K562 (cell line): ENCODE results near the gene MALRD1. TPM values are rescaled to one million over a fixed set of nuclear protein-coding genes. Genes with fewer than 3 reads are reported as not detected.

ENCODE experiments used
- ATAC-seq: fragments of 200-7000 bp; cut with Tn5 transposase; 3 replicates; pipeline ENCODE4 v1.9.1; 2020; ENCODE audit warnings: moderate library complexity
- BruUV-seq: library from RNA; stranded (reverse); fragments of 400-500 nt; replicated peaks from 2 replicates; lab custom pipeline; 2021; lab: Mats Ljungman, UMichigan
- CTCF ChIA-PET: fragments of 300-600 bp; formaldehyde crosslinking; extraction: SDS; loops from one replicate; lab custom pipeline; 2021; ENCODE audit warnings: low intra/inter-chr PET ratio; lab: Yijun Ruan, JAX
- POLR2A ChIA-PET: fragments of 300-600, 350-650 bp; sonication (Branson Sonifier 250); formaldehyde crosslinking; extraction: SDS; loops from one replicate; lab custom pipeline; 2021; ENCODE audit warnings: antibody characterized with exemption, inconsistent platforms; lab: Yijun Ruan, JAX
- DNase-seq, 4 experiments: peaks; one replicate each; pipeline versions ENCODE4 v3.0.0 to v3.0.0-alpha.2; 2011 to 2018; ENCODE audit warnings: low spot score in 3 of 4, mixed read lengths in 3 of 4; ENCODE audit errors: extremely low read depth in 1 of 4
- FAIRE-seq: peaks from 2 replicates; lab custom pipeline; 2011; peaks lifted over from hg19 to GRCh38; lab: Jason Lieb, UNC
- H2AFZ ChIP-seq: 2 replicates; pipeline ENCODE4 v1.6.0; 2011; ENCODE audit warnings: low read depth, low read length, control low read depth, inconsistent platforms
- H3K27ac ChIP-seq: fragments of 200-600 bp; 3 replicates; pipeline ENCODE4 v1.8.0; 2011; ENCODE audit warnings: low read depth, mild to moderate bottlenecking, control low read depth, inconsistent platforms, low read length, moderate library complexity, mixed read lengths; ENCODE audit errors: extremely low read depth
- H3K27me3 ChIP-seq, 2 experiments: fragments of 300-600 bp in 1 of 2; 2 replicates in 1 of 2; 3 replicates in 1 of 2; pipeline versions ENCODE4 v1.6.0 to v1.8.0; 2011; ENCODE audit warnings: inconsistent platforms in 2 of 2, low read length in 2 of 2, mild to moderate bottlenecking in 1 of 2, mixed read lengths in 1 of 2, moderate library complexity in 1 of 2; ENCODE audit not compliant: control insufficient read depth in 2 of 2, insufficient read depth in 2 of 2
- H3K36me3 ChIP-seq: fragments of 300-600 bp; 3 replicates; pipeline ENCODE4 v1.8.0; 2011; ENCODE audit warnings: mild to moderate bottlenecking, low read length, inconsistent platforms; ENCODE audit not compliant: control insufficient read depth, insufficient read depth
- H3K4me1 ChIP-seq, 2 experiments: fragments of 200-600 bp in 1 of 2; replicated peaks in 1 of 2; 2 replicates in 1 of 2; 3 replicates in 1 of 2; pipeline versions ENCODE4 v1.5.1 to v1.8.0; 2011; ENCODE audit warnings: inconsistent platforms in 2 of 2, low read length in 2 of 2, mild to moderate bottlenecking in 1 of 2, mixed read lengths in 1 of 2, moderate library complexity in 1 of 2; ENCODE audit not compliant: control insufficient read depth in 2 of 2, insufficient read depth in 2 of 2
- H3K4me2 ChIP-seq: 2 replicates; pipeline ENCODE4 v1.6.1; 2011; ENCODE audit warnings: low read length, control low read depth, inconsistent platforms, mixed read lengths; ENCODE audit not compliant: insufficient read depth
- H3K4me3 ChIP-seq: fragments of 200-600 bp; sonication (generic), shearing (Covaris generic); 2 replicates; pipeline ENCODE4 v1.5.1; 2016; ENCODE audit warnings: control low read depth, inconsistent platforms
- H3K79me2 ChIP-seq: fragments of 200-600 bp; 3 replicates; pipeline ENCODE4 v1.8.0; 2011; ENCODE audit warnings: low read length, inconsistent platforms; ENCODE audit not compliant: control insufficient read depth, insufficient read depth
- H3K9ac ChIP-seq, 2 experiments: 2 replicates each; pipeline versions ENCODE4 v1.6.0 to v1.6.1; 2011; ENCODE audit warnings: low read depth in 2 of 2, low read length in 2 of 2, control low read depth in 1 of 2, inconsistent platforms in 1 of 2, mild to moderate bottlenecking in 1 of 2, mixed read lengths in 1 of 2; ENCODE audit not compliant: insufficient read depth in 1 of 2
- H3K9me1 ChIP-seq: one replicate; pipeline ENCODE4 v1.6.0; 2011; ENCODE audit warnings: inconsistent platforms, mild to moderate bottlenecking, low read length, moderate library complexity; ENCODE audit not compliant: control insufficient read depth, insufficient read depth
- H3K9me3 ChIP-seq: replicated peaks from 2 replicates; pipeline ENCODE4 v1.5.1; 2011; ENCODE audit warnings: low read depth, low read length, inconsistent platforms; ENCODE audit not compliant: control insufficient read depth, insufficient read depth
- H4K20me1 ChIP-seq: replicated peaks from 2 replicates; pipeline ENCODE4 v1.6.1; 2011; ENCODE audit warnings: low read length, inconsistent platforms, mixed read lengths; ENCODE audit not compliant: control insufficient read depth, insufficient read depth
- AFF4 ChIP-seq: sonication (generic); formaldehyde crosslinking; IDR thresholded peaks from 2 replicates; pipeline ENCODE4 v1.8.0; 2023; ENCODE audit warnings: mild to moderate bottlenecking, missing genetic modification reagents
- ATF4 ChIP-seq: fragments of 450-650 bp; formaldehyde crosslinking; IDR thresholded peaks from 2 replicates; pipeline ENCODE4 v1.4.0; 2022; ENCODE audit warnings: mild to moderate bottlenecking, moderate library complexity
- ATF7 ChIP-seq: fragments of 450-650 bp; IDR thresholded peaks from 2 replicates; pipeline ENCODE4 v1.7.1; 2014; ENCODE audit warnings: mild to moderate bottlenecking, moderate library complexity
- BRCA1 ChIP-seq, 2 experiments: fragments of 450-650 bp in 1 of 2; sonication (generic) in 1 of 2; formaldehyde crosslinking in 1 of 2; IDR thresholded peaks; 2 replicates each; pipeline versions ENCODE4 v1.5.0 to v1.6.1; 2017 to 2020; ENCODE audit warnings: mild to moderate bottlenecking in 1 of 2, missing genetic modification reagents in 1 of 2
- COPS2 ChIP-seq: fragments of 450-650 bp; conservative IDR thresholded peaks from 2 replicates; pipeline ENCODE4 v1.6.1; 2016; ENCODE audit warnings: mild to moderate bottlenecking, moderate library complexity
- CREBBP ChIP-seq: IDR thresholded peaks from one replicate; pipeline ENCODE4 v1.6.1; 2012; ENCODE audit warnings: low read depth, mild to moderate bottlenecking, control low read depth, inconsistent platforms, low read length
- CTBP1 ChIP-seq: fragments of 450-650 bp; IDR thresholded peaks from 2 replicates; pipeline ENCODE4 v1.6.1; 2016; ENCODE audit warnings: borderline replicate concordance
- ERF ChIP-seq: fragments of 450-650 bp; formaldehyde crosslinking; IDR thresholded peaks from 2 replicates; pipeline ENCODE4 v1.4.0; 2020; ENCODE audit warnings: mild to moderate bottlenecking, mixed read lengths
- FOXK2 ChIP-seq, 2 experiments: fragments of 450-650 bp; IDR thresholded peaks in 1 of 2; conservative IDR thresholded peaks in 1 of 2; 2 replicates each; pipeline ENCODE4 v1.6.1; 2016; ENCODE audit warnings: low read depth in 2 of 2, mild to moderate bottlenecking in 1 of 2
- FOXM1 ChIP-seq, 2 experiments: fragments of 450-650 bp in 1 of 2; sonication (generic) in 1 of 2; formaldehyde crosslinking in 1 of 2; IDR thresholded peaks; 2 replicates each; pipeline versions ENCODE4 v1.6.1 to v1.9.0; 2017 to 2022; ENCODE audit warnings: low read depth in 2 of 2, mild to moderate bottlenecking in 2 of 2, missing genetic modification reagents in 1 of 2, moderate library complexity in 1 of 2
- HNRNPUL1 ChIP-seq: fragments of 200-400 bp; formaldehyde crosslinking; IDR thresholded peaks from 2 replicates; pipeline ENCODE4 v1.6.1; 2017; ENCODE audit warnings: low read length
- IRF2 ChIP-seq: sonication (generic); formaldehyde crosslinking; IDR thresholded peaks from 2 replicates; pipeline ENCODE4 v1.8.1; 2022; ENCODE audit warnings: mild to moderate bottlenecking, missing genetic modification reagents
- NR2C2 ChIP-seq, 2 experiments: fragments of 200-800 bp in 1 of 2; sonication (Bioruptor generic) in 1 of 2; sonication (generic) in 1 of 2; formaldehyde crosslinking in 1 of 2; IDR thresholded peaks; 2 replicates each; pipeline versions ENCODE4 v1.6.1 to v1.8.0; 2016 to 2022; ENCODE audit warnings: mild to moderate bottlenecking in 1 of 2, missing compliant biosample characterization in 1 of 2, missing genetic modification characterization in 1 of 2, missing genetic modification reagents in 1 of 2
- RBM15 ChIP-seq: fragments of 200-400 bp; formaldehyde crosslinking; IDR thresholded peaks from 2 replicates; pipeline ENCODE4 v1.6.1; 2018; ENCODE audit warnings: mild to moderate bottlenecking, low read length, moderate library complexity; ENCODE audit not compliant: insufficient read depth
- SMAD2 ChIP-seq: fragments of 150-350 bp; IDR thresholded peaks from 2 replicates; pipeline ENCODE4 v1.6.1; 2014; ENCODE audit warnings: low read depth, mild to moderate bottlenecking, low read length
- ZNF134 ChIP-seq: fragments of 250-450 bp; sonication (Bioruptor Pico); conservative IDR thresholded peaks from 2 replicates; pipeline ENCODE4 v1.4.0; 2020
- WGBS: fragments of 100-300 bp; shearing (Covaris generic); methylation state at CpG from one replicate; pipeline ENCODE4 v1.1.6; 2016; ENCODE audit warnings: low coverage, mixed read lengths; ENCODE audit not compliant: insufficient coverage; ENCODE audit errors: missing lambda C conversion rate; 5-methylcytosine and 5-hydroxymethylcytosine counted together
- in situ Hi-C: fragments of 300-500 bp; cut with MboI; formaldehyde crosslinking; loops from 4 replicates; pipeline ENCODE4 v1.15.0; 2018; ENCODE audit warnings: inconsistent platforms, mixed read lengths
- intact Hi-C: fragments of 100-400 bp; cut with micrococcal nuclease; formaldehyde crosslinking; loops from 2 replicates; pipeline ENCODE4 v1.14.2; 2022
- polyA plus RNA-seq, 8 experiments: library from polyadenylated mRNA; depleted of rRNA in 4 of 8; stranded (reverse) in 5 of 8; unstranded in 3 of 8; fragments of >200 nt; fragmentation: Nextera tagmentation in 2 of 8; fragmentation: Illumina TruSeq in 1 of 8; extraction: Ambion mirVana in 2 of 8; extraction: Trizol in 1 of 8; gene quantifications; 2 replicates each; pipeline versions ENCODE4 v1.2.1 to v1.2.3, GENCODE V29; 2011 to 2014; ENCODE audit warnings: inconsistent platforms in 1 of 8, missing spikeins in 1 of 8
- total RNA-seq, 7 experiments: library from RNA; depleted of rRNA in 6 of 7; stranded (reverse); fragments of >200 nt in 6 of 7; fragmentation: Illumina TruSeq in 2 of 7; extraction: Trizol in 2 of 7; gene quantifications; 2 replicates each; pipeline versions ENCODE4 v1.2.1 to v1.2.3, GENCODE V29; 2011 to 2021; ENCODE audit warnings: low replicate concordance in 1 of 7
- TF ChIP-seq, protein P1 (sequence below): fragments of 450-650 bp; IDR thresholded peaks from 2 replicates; pipeline ENCODE4 v1.6.1; 2017; ENCODE audit warnings: mild to moderate bottlenecking, moderate library complexity

MALRD1 gene
- total and polyA plus RNA-seq, 9 of the 15 experiments (the other 6 are each of a cell fraction or from before 2014, with no cell fraction given): not detected

- no peak for TF ChIP-seq CTBP1
- TF ChIP-seq ZNF134: no peak
- no peak for TF ChIP-seq CREBBP
- TF ChIP-seq HNRNPUL1: no peak
- TF ChIP-seq ERF (CRISPR knock-in tag): no peak
- no peak for TF ChIP-seq FOXM1 (IDR thresholded peaks at IDR 0.05; ENCODE audit: low read depth)
- TF ChIP-seq FOXM1 (CRISPR knock-in tag; IDR thresholded peaks at IDR 0.05; ENCODE audit: low read depth): no peak
- no peak for TF ChIP-seq FOXK2 (conservative IDR thresholded peaks at IDR 0.05 in 1 of 2, IDR thresholded peaks at IDR 0.05 in 1 of 2; ENCODE audit: low read depth in 2 of 2)
- TF ChIP-seq, protein P1, sequence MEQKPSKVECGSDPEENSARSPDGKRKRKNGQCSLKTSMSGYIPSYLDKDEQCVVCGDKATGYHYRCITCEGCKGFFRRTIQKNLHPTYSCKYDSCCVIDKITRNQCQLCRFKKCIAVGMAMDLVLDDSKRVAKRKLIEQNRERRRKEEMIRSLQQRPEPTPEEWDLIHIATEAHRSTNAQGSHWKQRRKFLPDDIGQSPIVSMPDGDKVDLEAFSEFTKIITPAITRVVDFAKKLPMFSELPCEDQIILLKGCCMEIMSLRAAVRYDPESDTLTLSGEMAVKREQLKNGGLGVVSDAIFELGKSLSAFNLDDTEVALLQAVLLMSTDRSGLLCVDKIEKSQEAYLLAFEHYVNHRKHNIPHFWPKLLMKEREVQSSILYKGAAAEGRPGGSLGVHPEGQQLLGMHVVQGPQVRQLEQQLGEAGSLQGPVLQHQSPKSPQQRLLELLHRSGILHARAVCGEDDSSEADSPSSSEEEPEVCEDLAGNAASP: no peak
- TF ChIP-seq BRCA1 (IDR thresholded peaks at IDR 0.05): no peak
- TF ChIP-seq BRCA1 (CRISPR knock-in tag; IDR thresholded peaks at IDR 0.05): no peak
- TF ChIP-seq NR2C2 (CRISPR knock-in tag; IDR thresholded peaks at IDR 0.05): no peak
- TF ChIP-seq NR2C2 (tag; IDR thresholded peaks at IDR 0.05): no peak
- no peak for TF ChIP-seq SMAD2
- TF ChIP-seq AFF4 (CRISPR knock-in tag): no peak
- no peak for TF ChIP-seq ATF4
- TF ChIP-seq COPS2: no peak
- no peak for TF ChIP-seq RBM15
- no peak for TF ChIP-seq ATF7
- no peak for TF ChIP-seq IRF2 (CRISPR knock-in tag)
- Histone ChIP-seq H3K79me2 (no peaks in the 10 kb centered on the region), H3K4me3 (no peak overlapping the region), H3K27me3 (no peaks in the 10 kb centered on the region), H4K20me1 (no peaks in the 10 kb centered on the region), H3K4me1 (no peaks in the 10 kb centered on the region), H3K9me1 (no peaks in the 10 kb centered on the region), H3K36me3 (no peaks in the 10 kb centered on the region), H3K27ac (no peak overlapping the region), H2AFZ (no peak overlapping the region), H3K4me2 (no peak overlapping the region), H3K9ac (no peak overlapping the region), H3K9me3 (no peaks in the 10 kb centered on the region)
- FAIRE-seq (no peak), DNase-seq (no peak), ATAC-seq (no peak)
- in situ Hi-C loops: no loop called here
- 0% methylated on average over 1 of the region's 1 CpG for WGBS
- ChIA-PET CTCF (no interaction called here), POLR2A (no interaction called here)
- intact Hi-C loops: no loop called here
- BruUV-seq: no TSS peak
These were observed 280.9 kb downstream of the MALRD1 start for GRCh38 chr10:19329475-19329874.
